ENCODE results near the gene EAF2. TPM values are rescaled to one million over a fixed set of nuclear protein-coding genes. Genes with fewer than 3 reads are reported as not detected.

The EAF2 gene
- total RNA-seq, result 1.6 and 3.2 TPM in 2 replicates

GRCh38 chr3:121834671-121835464 lies at the start of gene EAF2, which contains the start of gene IQCB1:
Gene EAF2, plus strand, starts transcription at chr3:121835209. Its CDS starts 77 bp downstream, at chr3:121835286.
Gene IQCB1, minus strand, starts transcription at chr3:121835060. Its CDS starts 6,100 bp downstream, at chr3:121828960.

GRCh38 chr3:121894301-121894990 lies 59.4 kb downstream of the EAF2 start, which contains the start of gene SLC15A2:
Gene SLC15A2, plus strand, starts transcription at chr3:121894401. Its CDS starts 76 bp downstream, at chr3:121894477.

Other genes starting within 250 kb of the EAF2 start
- under 0.01 TPM in 1 of 2 replicates, not detected in the other for gene FBXO40, start 241.8 kb upstream of the EAF2 start, total RNA-seq
- gene HCLS1, start 174.3 kb upstream of the EAF2 start, total RNA-seq, result 55.2 and 55.3 TPM in 2 replicates
- gene GOLGB1, start 85.5 kb upstream of the EAF2 start, total RNA-seq, result 33.4 and 36.1 TPM in 2 replicates
- 13.0 and 28.3 TPM in 2 replicates for gene IQCB1, start 149 bp upstream of the EAF2 start, total RNA-seq
- under 0.01 TPM in 1 of 2 replicates, not detected in the other for gene SLC15A2, start 59.2 kb downstream of the EAF2 start, total RNA-seq
- gene ILDR1, start 187.0 kb downstream of the EAF2 start, total RNA-seq, result not detected in 2 replicates
- not detected in 2 replicates for gene CD86, start 220.2 kb downstream of the EAF2 start, total RNA-seq